HuH-7.5 (cell line): ENCODE measurements around the gene VPS35L.
A peak's percentile ranks its signal among the peaks of the same experiment; 100 is the strongest.
"Not testable (repeated sequence)": the region's sequence is repeated elsewhere in the genome, so short reads cannot be mapped to it uniquely, and the experiment has no call there.

ENCODE experiments used
- DNase-seq: peaks from one replicate; pipeline ENCODE4 v3.0.0; 2011; ENCODE audit warnings: low spot score

VPS35L gene

GRCh38 chr16:19540241-19540970, 15.1 kb upstream of the VPS35L start:
- DNase-seq: no peak

GRCh38 chr16:19542138-19542821, 13.2 kb upstream of the VPS35L start:
- no peak for DNase-seq

DNA sequence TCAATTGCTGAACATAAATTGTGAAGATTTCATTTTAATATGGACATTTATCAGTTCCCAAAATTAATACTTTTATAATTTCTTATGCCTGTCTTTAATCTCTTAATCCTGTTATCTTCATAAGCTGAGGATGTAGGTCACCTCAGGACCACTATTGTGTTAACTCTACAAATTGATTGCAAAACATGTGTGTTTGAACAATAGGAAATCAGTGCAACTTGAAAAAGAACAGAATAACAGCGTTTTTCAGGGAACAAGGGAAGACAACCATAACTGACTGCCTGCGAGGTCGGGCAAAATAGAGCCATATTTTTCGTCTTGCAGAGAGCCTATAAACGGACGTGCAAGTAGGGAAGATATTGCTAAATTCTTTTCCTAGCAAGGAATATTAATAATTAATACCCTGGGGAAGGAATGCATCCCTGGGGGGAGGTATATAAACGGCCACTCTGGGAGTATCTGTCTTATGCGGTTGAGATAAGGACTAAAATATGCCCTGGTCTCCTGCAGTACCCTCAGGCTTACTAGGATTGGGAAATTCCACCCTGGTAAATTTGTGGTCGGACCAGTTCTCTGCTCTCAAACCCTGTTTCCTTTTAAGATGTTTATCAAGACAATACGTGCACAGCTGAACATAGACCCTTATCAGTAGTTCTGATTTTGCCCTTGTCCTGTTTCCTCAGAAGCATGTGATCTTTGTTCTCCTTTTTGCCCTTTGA, 12.1 kb upstream of the VPS35L start:
- not testable (repeated sequence) for DNase-seq

DNA sequence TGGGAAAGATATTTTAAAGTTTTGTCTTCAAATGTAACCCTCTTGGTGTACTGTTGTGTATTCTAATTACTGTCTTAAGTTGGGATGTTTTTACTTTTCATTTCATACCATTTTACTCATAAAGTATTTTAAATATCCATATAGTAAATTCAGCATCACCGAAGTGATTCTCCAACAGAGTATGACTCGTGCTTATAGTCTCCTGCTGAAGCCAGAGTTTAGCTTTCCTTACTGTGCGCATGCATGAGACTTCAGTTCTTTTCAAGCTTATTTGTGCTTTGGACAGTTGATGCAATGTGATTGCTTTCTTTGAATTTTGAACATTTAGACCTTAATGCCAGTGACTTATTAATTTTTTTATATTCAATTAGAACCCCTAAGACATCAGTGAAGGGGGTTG, 7.4 kb upstream of the VPS35L start:
- no peak for DNase-seq

- no peak for DNase-seq
Measured at GRCh38 chr16:19549673-19550072, 5.8 kb upstream of the VPS35L start.

DNA sequence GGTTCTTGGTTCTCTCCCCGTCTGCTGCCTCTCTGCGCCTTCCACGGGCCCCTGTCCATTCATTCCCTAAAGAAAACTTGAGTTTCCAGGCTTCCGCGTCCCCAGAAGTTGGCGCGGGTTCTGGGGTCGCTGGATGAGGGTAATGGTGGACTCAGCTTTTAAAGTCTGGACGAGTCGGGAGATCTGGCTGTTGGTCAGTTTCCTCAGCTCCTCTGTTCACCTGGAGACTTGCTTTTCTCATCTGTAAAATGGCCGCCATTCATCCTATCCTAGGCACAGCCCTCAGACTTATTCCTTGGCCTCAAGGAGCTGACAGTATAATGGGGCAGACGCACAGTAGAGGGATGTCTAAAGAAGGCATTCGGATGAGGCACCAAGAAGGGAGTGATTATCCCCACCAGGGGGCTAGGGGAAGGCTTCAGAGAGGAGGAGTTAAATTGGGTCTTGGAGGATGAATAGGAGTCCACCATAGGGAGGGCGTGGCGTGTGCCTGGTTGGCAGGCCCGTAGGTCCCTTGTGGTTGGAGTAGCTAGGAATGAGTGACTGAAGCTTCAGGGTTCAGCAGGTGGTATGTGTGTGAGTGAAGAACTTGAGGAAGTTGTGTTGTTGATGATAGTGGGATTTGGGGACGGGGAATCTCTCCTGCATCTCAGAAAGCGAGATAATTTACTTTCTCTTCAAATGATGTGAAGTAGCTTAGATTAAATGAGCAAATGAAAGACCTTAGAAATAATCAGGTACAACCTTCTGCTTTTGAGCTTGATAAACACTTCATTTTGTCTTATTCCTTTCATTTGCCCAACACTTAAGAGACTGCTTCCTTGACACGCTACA, 652 bp downstream of the VPS35L start:
- no peak for DNase-seq

DNA sequence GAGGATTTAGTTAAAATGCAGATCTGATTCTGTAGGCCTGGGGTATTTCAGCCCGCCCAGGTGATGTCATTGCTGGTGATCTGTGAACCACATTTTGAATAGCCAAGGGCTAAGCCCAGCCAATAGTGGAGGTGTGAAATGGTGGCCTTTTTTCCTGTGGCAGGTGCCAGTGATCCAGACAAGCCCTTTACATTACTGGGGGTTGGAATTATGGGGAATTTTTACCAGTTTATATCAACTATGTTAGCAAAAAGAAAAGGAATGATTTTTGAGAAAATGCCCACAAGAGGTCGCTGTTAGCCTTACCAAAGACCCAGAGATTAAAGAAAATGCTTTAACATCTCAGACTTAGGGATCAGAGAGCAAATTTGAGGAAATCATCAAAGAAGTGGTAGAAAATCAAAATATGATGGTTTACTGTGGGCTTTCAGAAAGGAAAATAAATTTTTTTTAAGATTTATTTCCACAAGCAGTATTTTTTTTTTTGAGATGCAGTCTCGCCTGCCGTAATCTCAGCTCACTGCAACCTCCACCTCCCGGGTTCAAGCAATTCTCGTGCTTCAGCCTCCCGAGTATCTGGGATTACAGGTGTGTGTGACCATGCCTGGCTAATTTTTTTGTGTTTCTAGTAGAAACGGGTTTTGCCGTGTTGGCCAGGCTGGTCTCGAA, 3.9 kb downstream of the VPS35L start:
- DNase-seq: no peak

- DNase-seq: no peak
Measured at GRCh38 chr16:19560078-19560477, 4.6 kb downstream of the VPS35L start.

DNA sequence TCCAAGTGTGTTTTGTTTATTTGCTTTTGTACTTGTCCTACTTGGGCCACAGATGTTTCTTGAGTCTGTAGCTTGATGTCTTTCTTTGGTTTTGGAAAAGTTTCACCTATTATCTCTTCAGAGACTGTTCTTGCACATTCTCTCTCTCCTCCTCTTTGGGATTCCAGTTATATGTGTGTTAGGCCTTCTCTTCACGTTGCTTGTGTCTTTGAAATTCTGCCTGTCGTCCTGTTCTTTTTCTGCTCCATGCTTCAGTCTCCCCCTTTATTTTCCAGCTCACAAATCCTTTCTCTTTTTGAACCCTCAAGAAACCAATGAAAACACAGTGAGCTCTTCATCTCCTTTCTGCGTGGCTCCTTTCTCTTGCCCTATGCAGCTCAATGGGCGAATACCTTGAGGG, 7.9 kb downstream of the VPS35L start:
- DNase-seq: no peak

- no peak for DNase-seq
Measured at GRCh38 chr16:19566362-19566761, 10.9 kb downstream of the VPS35L start.

- DNase-seq: no peak
Measured at GRCh38 chr16:19567560-19567959, 12.1 kb downstream of the VPS35L start.

GRCh38 chr16:19573997-19574396, 18.5 kb downstream of the VPS35L start:
- DNase-seq: no peak

GRCh38 chr16:19574615-19575014, 19.1 kb downstream of the VPS35L start:
- DNase-seq: no peak

DNA sequence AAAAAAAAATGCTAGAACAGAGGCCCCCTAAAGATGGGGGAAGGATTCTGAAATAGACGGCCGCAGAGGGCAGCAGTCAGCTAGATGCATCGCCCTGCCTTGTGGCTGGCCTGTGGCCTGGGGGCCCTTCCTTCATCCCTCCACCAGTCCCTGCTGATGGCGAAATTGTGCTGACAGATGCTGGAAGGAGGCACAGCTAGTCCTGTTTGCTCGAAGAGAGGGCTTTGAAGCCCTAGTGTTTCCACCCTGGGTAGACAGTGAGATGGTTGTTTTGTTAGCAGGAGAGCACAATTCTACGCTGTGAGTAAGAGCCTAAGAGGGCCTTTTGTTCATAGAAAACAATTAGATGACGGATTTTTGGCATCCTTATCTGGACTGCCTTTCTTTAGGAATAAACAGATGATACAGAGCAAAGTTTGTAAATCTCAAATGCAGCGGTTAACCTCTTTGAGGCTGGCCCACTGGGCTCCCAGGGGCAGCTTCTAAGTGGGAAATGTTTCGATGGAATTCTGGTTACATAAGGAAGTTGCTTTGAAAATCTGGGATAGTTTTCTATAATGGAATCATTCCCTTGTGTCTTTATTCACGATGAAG, 23.0 kb downstream of the VPS35L start:
- DNase-seq: no peak

DNA sequence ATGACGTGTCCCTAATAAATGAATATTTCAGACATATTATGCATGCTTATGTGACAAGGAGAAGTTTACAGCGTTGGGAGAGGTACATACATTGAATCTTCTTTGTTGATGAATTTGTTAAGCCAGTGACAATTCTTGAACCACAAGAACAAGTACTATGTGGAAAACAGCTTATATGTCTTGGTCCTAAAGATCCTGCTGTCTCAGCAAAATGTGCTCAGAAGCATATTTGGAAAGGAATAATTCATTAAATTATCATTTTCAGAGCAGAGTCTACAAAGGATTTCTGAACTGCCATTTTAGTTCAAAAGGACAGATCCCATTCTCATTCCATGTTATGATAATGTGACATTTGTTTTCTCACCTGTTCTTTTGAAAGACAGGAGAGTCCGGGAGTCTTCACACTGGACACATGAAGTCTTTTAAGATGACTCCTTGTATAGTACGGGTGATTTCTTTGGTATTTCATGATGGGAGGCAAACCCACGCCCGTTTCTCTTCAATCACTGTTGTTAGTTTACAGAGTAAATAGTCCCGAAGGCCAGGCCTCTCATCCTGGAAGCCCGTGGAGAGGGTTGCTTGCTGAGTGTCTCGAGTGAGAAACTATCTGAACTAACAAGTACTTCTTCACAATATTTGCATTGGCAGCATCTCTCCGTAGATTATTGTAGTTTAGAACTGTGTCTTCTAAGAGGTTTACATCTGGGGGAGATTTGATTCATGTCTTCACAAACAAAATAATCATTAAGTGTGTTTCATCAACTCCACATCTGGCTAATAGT, 26.7 kb downstream of the VPS35L start:
- DNase-seq: no peak

DNA sequence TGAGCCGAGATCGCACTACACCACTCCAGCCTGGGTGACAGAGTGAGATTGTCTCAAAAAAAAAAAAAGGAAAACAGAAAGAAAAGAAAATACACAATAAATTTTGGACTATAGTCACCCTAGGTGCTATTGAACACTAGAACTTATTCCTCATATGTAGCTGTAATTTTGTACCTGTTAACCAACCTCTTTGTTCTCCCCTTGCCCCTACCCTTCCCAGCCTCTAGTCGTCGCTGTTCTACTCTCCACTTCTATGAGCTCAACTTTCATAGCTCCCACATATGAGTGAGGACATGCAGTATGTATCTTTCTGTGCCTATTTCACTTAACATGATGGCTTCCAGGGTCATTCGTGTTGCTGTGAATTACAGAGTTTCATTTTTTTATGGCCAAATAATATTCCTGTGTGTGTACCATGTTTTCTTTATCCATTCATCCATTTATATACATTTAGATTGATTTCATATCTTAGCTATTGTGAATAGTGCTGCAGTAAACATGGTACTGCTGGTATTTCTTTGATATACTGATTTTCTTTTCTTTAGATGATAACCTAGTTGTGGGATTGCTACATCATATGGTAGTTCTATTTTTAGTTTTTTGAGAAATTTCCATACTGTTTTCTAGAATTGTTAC, 28.3 kb downstream of the VPS35L start:
- peak; percentile 24 for DNase-seq

DNA sequence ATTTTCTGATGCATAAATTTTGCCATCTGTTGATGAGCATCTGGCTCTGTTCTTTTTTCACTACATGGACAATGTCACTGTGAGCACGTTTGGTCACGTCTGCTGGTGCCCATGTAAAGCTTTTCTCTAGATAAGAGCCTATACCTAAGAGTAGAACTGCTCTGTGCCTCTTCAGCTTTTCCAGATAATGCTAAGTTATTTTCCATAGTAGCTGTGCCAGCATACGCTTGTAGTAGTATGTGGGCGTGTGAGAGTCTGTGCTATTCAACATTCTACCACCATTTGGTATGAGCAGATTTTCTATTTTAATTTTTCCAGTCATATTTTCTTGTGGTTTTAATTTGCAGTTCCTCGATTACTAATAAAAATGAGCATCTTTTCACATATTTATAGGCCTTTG, 33.2 kb downstream of the VPS35L start:
- no peak for DNase-seq

DNA sequence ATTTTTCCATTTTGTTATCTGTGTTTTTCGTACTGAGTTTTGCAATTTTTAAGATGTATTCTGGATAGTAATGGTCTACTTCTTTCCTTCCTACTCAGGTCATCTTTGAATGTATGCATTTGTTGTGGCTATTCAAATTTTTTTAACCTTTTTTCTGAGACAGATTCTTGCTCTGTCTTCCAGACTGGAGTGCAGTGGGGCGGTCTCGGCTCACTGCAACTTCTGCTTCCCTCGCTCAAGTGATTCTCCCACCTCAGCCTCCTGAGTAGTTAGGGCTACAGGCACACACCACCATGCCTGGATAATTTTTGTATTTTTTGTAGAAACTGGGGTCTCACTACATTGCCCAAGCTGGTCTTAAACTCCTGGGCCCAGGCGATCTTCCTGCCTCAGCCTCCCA, 33.6 kb downstream of the VPS35L start:
- DNase-seq: no peak

- DNase-seq: no peak
Measured at GRCh38 chr16:19589771-19590302, 34.3 kb downstream of the VPS35L start.
